Epidermal melanocyte (primary cell): ENCODE measurements around the gene UBR2.
"Not testable (repeated sequence)": the region's sequence is repeated elsewhere in the genome, so short reads cannot be mapped to it uniquely, and the experiment has no call there.

Source experiments
- DNase-seq: peaks from one replicate; pipeline ENCODE4 v3.0.0; 2011; ENCODE audit warnings: low spot score; ENCODE audit not compliant: insufficient read length

Gene UBR2

DNA sequence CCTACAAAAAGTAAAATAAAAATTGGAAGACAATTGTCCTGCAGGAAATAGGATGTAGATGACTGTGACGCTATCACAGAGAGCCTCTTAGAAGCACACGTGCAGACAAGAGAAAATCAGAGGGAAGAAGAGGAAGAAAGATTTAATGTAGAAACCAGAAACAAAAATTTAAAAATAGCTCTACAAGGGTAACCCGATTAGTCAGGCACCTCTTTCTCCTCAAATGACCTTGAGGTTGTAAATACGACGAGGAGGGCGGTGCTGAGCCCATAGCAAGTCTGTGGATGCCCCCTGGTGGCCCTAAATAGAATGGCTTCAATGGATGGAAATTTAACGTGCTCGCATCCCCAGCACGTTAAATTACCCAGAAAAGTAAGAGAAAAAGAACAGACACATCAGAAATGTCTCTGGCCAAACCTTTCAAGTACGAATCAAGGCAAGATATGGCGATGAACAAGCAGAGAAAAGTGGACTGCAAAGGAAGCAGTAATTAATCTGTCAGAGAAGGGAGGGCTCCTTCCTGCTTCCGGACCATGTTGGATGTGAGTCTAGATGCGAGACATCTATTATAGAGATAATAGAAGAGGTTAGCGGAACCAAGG is 162.8 kb downstream of the UBR2 start:
- DNase-seq: peak; percentile 86

DNA sequence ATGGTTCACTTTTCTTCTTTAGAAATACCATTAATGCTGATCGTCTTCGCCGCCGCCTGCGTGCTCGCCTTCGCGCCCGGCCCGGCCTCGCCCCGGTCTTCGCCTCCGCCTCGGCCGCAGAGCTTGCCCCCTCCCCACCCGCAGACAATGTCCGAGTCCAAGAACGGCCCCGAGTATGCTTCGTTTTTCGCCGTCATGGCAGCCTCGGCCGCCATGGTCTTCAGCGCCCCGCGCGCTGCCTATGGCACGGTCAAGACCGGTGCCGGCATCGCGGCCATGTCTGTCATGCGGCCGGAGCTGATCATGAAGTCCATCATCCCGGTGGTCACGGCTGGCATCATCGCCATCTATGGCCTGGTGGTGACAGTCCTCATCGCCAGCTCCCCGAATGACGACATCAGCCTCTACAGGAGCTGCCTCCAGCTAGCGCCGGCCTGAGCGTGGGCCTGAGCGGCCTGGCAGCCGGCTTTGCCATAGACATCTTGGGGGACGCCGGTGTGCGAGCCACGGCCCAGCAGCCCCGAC is 163.3 kb downstream of the UBR2 start:
- DNase-seq: no peak

DNA sequence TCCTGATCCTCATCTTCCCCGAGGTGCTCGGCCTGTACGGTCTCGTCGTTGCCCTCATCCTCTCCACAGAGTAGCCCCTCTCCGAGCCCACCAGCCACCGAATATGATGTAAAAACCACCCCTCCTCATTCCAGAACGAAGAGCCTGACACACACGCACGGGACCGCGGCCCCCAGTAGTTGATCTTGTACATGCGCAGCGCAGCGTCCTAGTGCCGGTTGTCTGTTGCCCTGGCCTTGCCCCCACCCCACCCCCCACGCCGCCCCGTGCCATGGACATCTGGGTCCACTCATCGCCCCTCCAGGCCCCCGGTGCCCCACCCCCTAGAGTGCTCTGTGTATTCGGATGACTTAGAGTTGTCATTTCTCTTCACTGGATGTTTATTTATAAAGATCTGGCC is 163.8 kb downstream of the UBR2 start:
- no peak for DNase-seq

DNA sequence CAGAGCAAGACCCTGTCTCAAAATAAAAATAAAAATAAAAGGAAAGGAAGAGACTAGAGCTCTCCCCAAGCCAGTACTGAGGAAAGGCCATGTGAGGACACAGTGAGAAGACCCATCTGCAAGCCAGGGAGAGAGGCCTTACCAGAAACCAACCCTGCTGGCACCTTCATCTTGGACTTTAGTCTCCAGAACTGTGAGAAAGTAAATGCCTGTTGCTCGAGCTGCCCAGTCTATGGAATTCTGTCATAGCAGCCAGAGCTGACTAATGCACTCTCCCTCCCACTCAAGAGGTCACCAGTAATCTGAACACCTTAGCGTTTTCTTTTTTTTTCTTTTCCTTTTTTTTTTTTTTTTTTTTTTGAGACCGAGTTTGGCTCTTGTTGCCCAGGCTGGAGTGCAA is 165.9 kb downstream of the UBR2 start:
- no peak for DNase-seq

DNA sequence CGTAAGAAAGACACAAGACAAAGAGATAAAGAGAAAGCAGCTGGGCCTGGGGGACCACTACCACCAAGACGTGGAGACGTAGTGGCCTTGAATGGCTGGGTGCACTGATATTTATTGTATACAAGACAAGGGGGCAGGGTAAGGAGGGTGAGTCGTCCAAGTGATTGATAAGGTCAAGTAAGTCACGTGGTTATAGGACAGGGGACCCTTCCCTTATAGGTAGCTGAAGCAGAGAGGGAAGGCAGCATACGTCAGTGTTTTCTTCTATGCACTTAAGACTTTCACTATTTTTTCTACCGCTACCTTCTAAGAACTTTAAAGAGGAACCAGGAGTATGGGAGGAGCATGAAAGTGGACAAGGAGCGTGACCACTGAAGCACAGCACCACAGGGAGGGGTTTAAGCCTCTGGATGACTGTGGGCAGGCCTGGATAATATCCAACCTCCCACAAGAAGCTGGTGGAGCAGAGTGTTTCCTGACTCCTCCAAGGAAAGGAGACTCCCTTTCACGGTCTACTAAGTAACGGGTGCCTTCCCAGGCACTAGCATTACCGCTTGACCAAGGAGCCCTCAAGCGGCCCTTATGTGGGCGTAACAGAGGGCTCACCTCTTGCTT is 170.1 kb downstream of the UBR2 start:
- DNase-seq: not testable (repeated sequence)

DNA sequence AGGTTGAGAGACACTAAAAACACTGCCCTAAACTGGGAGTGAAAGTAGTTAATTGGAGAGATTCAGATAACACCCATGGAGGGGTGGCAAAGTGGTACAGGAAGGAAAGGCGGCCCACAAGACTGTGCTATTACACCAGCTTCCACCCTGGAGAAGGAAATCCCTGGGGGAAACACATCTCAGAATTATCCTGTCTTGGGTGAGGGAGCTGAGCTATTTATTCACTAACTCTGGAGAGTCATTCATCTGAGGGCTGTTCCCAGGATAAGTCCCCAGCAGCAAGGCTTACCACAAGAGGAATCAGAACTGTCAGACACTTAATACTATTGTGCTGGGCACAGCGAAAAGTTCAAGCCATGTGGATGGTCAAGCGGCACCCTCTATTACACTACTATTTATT is 172.1 kb downstream of the UBR2 start:
- no peak for DNase-seq

DNA sequence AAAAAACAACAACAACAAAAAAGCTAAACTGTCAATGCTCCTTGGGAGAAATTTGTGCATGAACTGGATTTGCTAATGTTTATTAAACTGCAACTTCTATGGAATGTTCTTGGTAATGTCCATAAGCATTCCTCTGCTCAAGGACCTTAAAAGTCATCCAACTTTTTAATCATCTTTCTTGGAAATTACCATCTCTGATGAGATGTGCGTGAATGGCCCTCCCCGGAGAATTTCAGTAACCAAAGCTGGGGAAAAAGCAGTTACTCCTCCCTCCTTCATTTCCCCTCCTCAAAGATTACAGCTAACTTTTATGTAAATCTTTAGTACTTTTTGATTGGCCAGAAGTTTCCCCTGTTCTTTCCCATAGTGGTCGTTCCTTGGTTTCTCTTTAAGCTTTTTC is 176.9 kb downstream of the UBR2 start:
- DNase-seq: no peak

DNA sequence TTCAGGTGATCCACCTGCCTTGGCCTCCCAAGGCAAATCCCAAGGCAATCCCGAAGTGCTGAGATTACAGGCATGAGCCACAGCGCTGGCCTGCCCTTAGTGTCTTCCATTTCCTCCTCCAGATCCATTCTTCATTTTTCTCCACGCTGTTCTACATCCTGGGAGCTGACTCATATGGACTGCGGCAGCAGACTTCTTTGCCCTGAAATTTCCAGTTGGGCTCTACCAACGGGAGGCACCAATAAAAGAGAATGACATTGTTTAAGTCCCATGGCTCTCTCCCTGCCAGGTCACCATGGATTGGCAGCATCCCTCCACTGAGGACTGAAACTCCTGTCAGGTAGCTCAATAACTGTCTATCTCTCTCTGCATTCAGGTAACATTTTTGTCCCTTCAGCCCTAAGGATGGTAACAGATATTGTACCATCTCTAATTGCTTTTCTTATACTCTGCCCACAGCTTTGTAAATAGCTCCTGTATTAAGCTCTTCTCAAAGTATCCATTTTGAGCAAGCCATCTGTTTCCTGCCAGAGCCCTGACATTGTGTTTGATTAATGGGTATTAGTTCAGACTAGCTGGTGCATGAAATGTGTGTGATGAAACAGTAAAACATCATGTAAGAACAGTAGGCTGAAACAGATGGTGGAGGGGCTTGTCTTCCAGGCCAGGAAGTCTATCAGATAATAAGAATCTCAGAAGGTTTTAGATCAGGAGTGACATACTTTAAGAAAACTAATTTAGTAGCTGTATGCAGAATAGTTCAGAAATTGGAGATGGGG is 178.5 kb downstream of the UBR2 start:
- DNase-seq: no peak
